Amygdala (tissue), 56 donors: ENCODE results near the gene MYO1E.
A peak's percentile ranks its signal among the peaks of the same experiment; 100 is the strongest.
"Not testable (repeated sequence)": the region's sequence is repeated elsewhere in the genome, so short reads cannot be mapped to it uniquely, and the experiment has no call there.

ENCODE experiments used
- DNase-seq, 56 donors: peaks; one replicate each; lab custom pipeline; 2025; lab: John Stamatoyannopoulos, UW

Gene MYO1E

DNA sequence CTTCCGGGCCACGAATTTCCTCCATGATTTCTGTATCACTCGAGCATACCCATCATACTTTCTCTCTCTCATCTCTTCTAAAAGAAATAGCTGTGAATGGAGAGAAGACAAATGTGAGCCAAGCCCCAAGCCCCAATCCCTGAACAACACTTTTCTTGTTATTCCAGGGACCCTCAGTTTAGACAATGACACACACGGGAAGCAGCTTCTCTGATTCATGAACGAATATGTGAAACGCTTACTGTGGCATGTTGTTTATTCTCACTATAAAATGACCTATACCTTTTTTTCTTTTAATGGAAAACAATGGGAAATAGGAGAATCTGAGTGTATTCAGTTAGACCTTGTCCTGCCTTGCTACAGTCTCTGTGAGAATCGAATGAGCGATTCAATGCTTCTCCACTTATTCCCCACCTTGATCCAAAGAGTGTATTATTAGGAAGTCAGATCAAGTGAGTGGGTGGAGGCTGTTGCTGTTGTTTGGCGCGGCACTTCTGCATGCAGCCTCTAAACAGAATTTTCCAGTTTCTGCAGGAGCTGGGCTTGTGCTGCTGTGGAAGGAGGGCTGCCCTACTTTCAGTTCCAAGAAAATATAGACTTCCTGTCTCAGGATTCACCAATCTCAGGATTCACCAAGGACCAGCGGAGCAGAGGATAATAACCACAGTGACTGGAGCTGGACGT lies 198.4 kb downstream of the MYO1E start:
- no peak for DNase-seq

- no peak for DNase-seq
Measured at GRCh38 chr15:59173194-59173593, 199.5 kb downstream of the MYO1E start.

DNA sequence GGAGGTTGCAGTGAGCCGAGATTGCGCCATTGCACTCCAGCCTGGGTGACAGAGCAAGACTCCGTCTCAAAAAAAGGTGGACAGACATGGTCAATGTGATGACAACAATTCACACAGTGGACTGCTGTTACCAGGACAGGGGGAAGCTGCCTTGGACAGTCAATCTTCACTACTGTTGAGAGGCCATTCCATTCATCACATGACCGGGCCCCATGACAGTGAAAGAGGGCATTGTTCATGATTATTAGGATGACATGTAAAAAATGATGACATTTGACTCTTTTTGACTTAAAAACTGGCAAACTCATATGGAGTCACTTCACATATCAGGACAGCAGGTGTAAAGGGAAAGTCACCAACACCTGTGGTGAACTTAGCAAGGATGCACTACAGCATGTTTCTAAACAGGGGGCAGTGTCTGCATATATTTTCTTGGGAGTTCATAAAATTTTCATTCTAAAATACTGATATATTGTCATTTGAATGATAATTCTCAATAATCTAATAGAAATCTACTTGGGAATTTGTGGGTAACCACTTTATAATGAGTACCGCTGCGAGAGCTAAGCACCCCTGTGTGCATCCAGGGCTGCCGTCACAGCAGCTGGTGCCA lies 200.3 kb downstream of the MYO1E start:
- no peak for DNase-seq

DNA sequence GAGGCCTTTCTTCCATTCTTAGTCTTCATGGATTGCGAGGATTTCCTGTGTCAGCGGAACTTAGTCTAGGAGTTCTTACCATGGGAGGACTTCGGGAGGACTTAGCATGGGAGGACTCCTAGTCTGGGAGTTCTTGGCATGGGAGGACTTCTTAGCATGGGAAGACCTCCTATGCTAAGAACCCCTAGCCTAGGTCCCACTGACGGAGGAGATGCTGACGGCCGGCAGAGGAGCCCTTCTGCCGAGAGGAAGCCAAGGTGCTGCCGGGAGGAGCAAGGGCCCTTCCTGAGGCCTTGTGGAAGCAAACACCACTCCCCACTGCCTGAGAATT lies 201.6 kb downstream of the MYO1E start:
- DNase-seq = no peak

DNA sequence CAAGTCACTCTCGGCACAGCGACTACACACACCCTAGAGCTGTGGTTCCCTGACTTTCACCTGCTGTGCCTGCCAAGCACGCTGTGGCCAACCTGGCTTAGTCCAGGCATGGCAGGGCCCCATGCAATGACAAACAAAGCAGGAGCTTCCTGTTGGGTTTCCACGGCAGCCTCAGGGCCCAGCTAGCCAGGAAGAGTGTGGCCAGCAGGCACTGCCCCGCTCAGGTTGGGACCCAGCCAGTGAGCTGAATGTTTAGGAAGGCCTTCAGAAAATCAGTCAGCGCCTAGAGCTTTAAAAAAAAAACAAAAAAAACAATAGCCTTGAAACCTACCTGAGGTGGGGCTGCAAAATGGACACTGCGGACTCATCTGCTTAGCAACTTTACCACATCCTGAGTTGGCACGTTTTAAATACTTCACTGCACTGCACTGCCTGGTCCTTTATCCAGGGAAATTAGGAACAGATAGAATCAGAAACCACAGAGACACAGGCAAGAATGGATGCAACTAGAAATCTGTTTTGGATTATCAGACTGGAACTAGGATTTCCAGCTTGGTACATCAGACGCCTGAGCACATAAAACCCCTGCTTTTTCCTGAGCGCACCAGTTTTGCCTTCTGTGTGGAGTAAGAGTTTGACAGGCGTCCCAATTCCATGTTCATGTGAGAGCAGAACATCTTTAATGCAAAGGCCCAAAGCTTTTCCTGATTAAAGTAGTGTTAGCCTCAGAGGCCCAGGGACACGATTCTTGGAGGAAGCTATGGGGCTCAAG lies 202.2 kb downstream of the MYO1E start:
- peak in 28 of 56 donors; percentile 10 to 69 (median 40) for DNase-seq

- no peak for DNase-seq
Measured at GRCh38 chr15:59169251-59169708, 203.4 kb downstream of the MYO1E start.

- DNase-seq = no peak
Measured at GRCh38 chr15:59168536-59168935, 204.1 kb downstream of the MYO1E start.

GRCh38 chr15:59166601-59167265 lies 205.9 kb downstream of the MYO1E start:
- no peak for DNase-seq

DNA sequence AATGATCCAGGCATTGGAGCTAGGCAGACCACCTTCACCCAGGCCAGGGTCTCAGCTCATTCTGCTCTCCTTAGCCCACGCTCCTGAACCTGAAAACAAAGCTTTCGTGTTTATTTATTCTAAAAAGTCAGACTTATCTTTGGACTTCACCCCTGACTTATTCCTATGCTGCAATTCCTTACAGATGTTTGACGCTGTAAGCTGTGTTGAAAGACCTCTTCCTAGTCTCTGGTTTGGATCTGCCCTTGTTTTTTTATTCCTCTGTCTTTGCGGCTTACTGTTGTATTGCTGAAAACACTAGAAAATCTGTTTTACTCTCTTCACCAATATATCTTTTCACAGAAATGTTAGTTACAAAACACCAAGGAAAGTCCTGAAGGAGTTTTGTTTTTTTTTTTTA lies 206.5 kb downstream of the MYO1E start:
- no peak for DNase-seq

GRCh38 chr15:59165726-59166125 lies 206.9 kb downstream of the MYO1E start:
- no peak for DNase-seq

DNA sequence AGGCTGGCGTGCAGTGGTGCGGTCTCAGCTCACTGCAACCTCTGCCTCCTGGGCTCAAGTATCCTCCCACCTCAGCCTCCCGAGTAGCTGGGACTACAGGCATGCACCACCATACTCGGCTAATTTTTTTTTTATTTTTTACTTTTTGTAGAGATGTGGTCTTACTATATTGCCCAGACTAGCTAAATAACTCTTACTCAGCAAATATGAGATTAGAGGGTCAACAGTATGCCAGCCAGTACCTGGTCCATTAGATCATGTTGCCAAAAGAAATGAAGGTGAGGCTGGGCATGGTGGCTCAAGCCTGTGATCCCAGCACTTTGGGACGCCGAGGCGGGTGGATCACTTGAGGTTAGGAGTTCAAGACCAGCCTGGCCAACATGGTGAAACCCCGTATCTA lies 210.6 kb downstream of the MYO1E start:
- not testable (repeated sequence) for DNase-seq

- peak in 6 of 56 donors; percentile 6 to 30 (median 15) for DNase-seq
Measured at GRCh38 chr15:59160880-59161593, 211.6 kb downstream of the MYO1E start.

DNA sequence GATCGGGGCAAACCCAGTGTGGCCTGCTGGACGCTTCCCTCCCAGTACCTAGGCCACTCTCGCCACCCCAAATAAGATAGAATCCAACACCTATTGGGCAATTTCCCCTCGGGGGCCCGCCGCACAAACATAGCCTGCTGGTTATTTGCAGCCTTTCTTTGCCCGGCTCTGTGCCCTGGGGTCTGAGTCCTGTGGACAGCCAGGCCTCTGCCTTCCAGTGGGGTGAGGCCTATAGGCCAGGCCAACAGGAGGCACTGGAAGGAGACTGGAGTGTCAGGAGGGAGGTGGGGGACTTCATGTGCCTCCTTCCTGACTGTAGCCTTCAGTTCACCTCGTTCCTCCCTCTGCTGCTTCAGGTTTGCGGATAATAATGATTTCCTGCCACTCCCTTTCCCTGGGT lies 213.5 kb downstream of the MYO1E start:
- DNase-seq = no peak

DNA sequence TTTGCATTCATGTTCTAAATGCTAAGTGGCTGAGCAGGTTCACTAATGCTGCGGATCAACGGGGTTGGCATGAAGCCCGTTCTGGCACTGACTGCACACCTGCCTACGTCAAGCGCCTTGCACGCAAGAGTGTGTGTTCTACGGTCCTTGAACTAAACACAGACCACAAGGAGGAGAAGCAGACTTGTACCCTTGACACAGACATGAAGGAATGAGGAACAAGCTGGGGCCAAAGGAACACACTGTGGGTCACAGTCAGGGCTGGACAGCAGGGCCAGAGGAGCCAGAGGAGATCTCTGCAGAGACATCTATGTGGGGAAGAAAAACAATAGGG lies 214.0 kb downstream of the MYO1E start:
- no peak for DNase-seq

GRCh38 chr15:59157840-59158700 lies 214.6 kb downstream of the MYO1E start:
- DNase-seq = no peak

DNA sequence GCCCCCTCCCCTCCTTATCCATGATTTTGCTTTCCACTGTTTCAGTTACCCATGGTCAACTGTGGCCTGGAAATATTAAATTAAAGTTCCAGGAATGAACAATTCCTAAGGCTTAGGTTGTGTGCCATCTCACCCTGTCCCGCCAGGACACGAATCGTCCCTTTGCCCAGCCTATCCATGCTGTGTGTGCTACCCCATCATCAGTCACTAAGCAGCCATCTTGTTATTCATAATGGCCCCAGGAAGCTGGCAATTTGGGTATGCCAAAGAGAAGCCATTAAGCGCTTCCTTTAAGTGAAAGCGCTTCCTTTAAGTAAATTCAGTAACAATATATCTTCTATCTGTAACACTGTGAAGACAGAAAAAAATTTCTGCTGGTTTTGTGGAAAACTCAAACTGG lies 215.3 kb downstream of the MYO1E start:
- DNase-seq = no peak

DNA sequence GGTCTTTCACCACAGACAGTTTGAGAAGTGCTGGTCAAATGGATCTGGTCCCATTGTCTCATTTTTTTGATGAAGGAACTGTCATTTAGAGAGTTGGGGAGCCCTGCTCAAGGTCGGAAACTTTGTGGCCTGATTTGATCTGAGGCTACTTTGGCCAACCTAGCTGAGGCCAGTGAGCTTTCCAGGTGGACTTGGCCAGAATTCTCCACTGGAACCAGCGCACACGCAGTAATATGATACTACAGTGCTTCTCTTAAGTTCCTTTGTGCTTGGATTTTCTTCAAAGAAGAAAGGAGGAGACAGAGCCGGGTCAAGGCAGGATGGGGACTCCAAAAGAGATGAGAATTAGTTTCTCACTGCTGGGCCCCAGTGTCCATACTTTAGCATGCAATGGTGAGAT lies 217.2 kb downstream of the MYO1E start:
- no peak for DNase-seq

DNA sequence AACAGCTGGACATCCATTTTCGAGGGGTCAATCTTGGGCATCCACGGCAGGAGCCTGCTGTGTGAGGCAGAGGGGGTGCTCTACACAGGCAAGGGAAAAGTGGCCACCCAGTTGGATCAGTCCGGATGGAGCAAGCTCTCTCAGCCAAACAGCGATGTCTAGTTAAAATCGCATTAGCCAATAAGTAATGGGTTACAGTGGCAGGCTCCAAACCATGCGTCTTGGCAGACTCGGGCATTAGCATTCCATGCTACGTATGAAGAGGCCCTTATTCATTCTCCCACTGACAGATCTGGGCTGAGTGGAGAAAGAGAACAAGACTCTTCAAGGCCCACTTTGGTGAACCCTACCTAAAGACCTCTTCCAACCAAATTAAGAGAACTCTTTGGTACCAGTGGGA lies 218.4 kb downstream of the MYO1E start:
- DNase-seq = no peak

DNA sequence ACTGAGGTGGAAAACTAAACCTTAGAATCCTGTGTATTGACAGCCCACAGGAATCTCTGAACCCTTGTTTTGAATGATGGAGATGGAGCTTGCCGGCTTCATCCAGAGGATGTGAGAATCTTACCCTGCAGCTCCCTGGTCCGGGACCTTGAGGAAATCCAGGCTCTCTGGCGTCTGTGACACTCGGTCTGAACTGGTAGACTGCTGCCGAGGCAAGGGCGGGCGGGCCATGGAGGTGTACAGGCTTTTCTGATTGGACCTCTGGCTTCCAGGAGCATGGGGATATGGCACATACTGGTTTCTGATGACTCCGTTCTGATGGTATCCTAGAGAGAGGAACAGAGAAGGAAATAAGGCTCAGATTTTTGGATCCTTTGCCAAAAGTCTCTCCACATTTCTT lies 219.2 kb downstream of the MYO1E start:
- no peak for DNase-seq
